Measurements from ENCODE around the gene MYLK4. TPM values are rescaled to one million over a fixed set of nuclear protein-coding genes. Genes with fewer than 3 reads are reported as not detected.

Gene MYLK4
- total RNA-seq, 4 donors from 2014 or later, result 0.41 to 0.79 (median 0.67) TPM

DNA sequence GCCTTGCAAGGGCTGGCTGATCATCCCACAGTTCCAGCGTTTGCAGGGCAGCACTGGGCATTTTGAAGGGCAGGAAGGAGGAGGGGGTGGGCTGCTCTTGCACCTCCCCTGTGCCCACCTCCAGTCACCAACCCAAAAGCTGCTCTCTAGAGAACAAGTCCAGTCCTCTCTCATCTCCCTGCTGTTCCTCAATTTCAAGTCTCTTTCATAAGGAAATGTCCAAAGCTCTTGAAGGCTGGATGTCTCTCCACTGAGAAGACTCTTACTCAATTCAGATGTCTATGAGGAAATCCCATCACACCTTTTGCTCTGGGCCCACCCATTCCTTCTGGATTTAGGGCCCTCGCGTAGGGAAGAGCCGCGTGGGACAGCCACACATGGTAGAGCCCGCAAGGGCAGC lies 46.1 kb upstream of the MYLK4 start:
- H3K4me3 ChIP-seq, result no peak overlapping the region
- intact Hi-C loops (cut with DNase I; ENCODE audit: low total_unique reads), result loop anchor here (10.0 kb wide), 1 partner anchor 138 kb away; no protein-coding TSS in a partner anchor
- no peaks in the 10 kb centered on the region for H3K27me3 ChIP-seq
- DNase-seq, result no peak
- in situ Hi-C loops (cut with MboI; ENCODE audit: low pct_ligation_motif_present in 1 of 4, low pct_unique_long_range_greater_than_20kb in 1 of 4, low sequenced_read_pairs in 3 of 4), result loop anchor here in 2 of 4 donors (10.0 kb wide), 2 partner anchors 48 to 138 kb away; partner anchors contain the start of gene SERPINB1 (in 2 of the 2)
- 72% methylated on average over 6 of the region's 6 CpGs; no CpG with 5 or more reads in 1 of the 2 donors for WGBS, 2 donors (ENCODE audit: low coverage in 1 of 2)
- TF ChIP-seq EP300 (IDR thresholded peaks at IDR 0.05; ENCODE audit: low read depth) (no peak), POLR2AphosphoS5 (IDR thresholded peaks at IDR 0.05) (no peak), POLR2A (IDR thresholded peaks at IDR 0.05) (no peak), CTCF (IDR thresholded peaks at IDR 0.05) (no peak)
- no peak overlapping the region for H3K27ac ChIP-seq
- no peaks in the 10 kb centered on the region for H3K36me3 ChIP-seq
- H3K4me1 ChIP-seq, result peaks cover 0 to 24% (median 11%) of the 10 kb centered on the region in 4 donors
- no peaks in the 10 kb centered on the region for H3K9me3 ChIP-seq

GRCh38 chr6:2795956-2796355 lies 45.2 kb upstream of the MYLK4 start:
- in situ Hi-C loops (cut with MboI; ENCODE audit: low pct_ligation_motif_present in 1 of 4, low pct_unique_long_range_greater_than_20kb in 1 of 4, low sequenced_read_pairs in 3 of 4), result loop anchor here in 2 of 4 donors (10.0 kb wide), 2 partner anchors 49 to 139 kb away; partner anchors contain the start of gene SERPINB1 (in 2 of the 2)
- no peak for TF ChIP-seq CTCF (IDR thresholded peaks at IDR 0.05)
- TF ChIP-seq POLR2A (IDR thresholded peaks at IDR 0.05), result no peak
- TF ChIP-seq POLR2AphosphoS5 (IDR thresholded peaks at IDR 0.05), result no peak
- TF ChIP-seq EP300 (IDR thresholded peaks at IDR 0.05; ENCODE audit: low read depth), result no peak
- Histone ChIP-seq H3K4me3 (no peak overlapping the region), H3K27me3 (no peaks in the 10 kb centered on the region), H3K9me3 (no peaks in the 10 kb centered on the region), H3K36me3 (no peaks in the 10 kb centered on the region), H3K4me1 (peaks cover 5 to 33% (median 13%) of the 10 kb centered on the region in 4 donors), H3K27ac (no peak overlapping the region)
- DNase-seq, result no peak
- WGBS, 2 donors (ENCODE audit: low coverage in 1 of 2), result 78 to 100% methylated on average over 7 to 16 of the region's 16 CpGs
- intact Hi-C loops (cut with DNase I; ENCODE audit: low total_unique reads), result loop anchor here (10.0 kb wide), 1 partner anchor 139 kb away; no protein-coding TSS in a partner anchor

DNA sequence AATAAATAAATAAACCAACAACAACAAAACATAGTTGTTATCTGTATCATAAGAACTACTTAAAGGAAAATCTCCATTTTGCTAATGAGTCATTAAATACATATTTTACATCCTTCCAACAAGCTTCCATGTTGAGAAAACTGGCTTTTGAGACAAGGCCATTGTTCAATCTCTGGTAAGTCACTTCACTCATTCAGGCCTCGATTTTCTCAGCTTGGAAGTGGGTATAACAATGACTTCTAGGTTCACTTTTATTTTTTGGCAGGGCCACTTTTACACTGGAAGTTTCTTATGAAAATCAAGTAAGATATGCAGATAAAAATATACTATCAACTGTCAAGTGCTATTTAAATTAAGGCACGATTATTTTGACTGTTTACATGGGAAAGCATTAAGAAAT lies 44.4 kb upstream of the MYLK4 start:
- in situ Hi-C loops (cut with MboI; ENCODE audit: low pct_ligation_motif_present in 1 of 4, low pct_unique_long_range_greater_than_20kb in 1 of 4, low sequenced_read_pairs in 3 of 4) (loop anchor here in 2 of 4 donors (10.0 kb wide), 2 partner anchors 50 to 140 kb away; partner anchors contain the start of gene SERPINB1 (in 2 of the 2)), intact Hi-C loops (cut with DNase I; ENCODE audit: low total_unique reads) (loop anchor here (10.0 kb wide), 1 partner anchor 140 kb away; no protein-coding TSS in a partner anchor)
- no peaks in the 10 kb centered on the region for H3K9me3 ChIP-seq
- H3K36me3 ChIP-seq, result no peaks in the 10 kb centered on the region
- TF ChIP-seq EP300 (IDR thresholded peaks at IDR 0.05; ENCODE audit: low read depth) (no peak), POLR2A (IDR thresholded peaks at IDR 0.05) (no peak), POLR2AphosphoS5 (IDR thresholded peaks at IDR 0.05) (no peak), CTCF (IDR thresholded peaks at IDR 0.05) (no peak)
- WGBS, 2 donors (ENCODE audit: low coverage in 1 of 2), result 84 to 88% methylated on average over 2 of the region's 2 CpGs
- no peaks in the 10 kb centered on the region for H3K27me3 ChIP-seq
- peaks cover 9 to 40% (median 15%) of the 10 kb centered on the region in 4 donors for H3K4me1 ChIP-seq
- H3K27ac ChIP-seq, result no peak overlapping the region
- DNase-seq, result no peak
- no peak overlapping the region for H3K4me3 ChIP-seq

DNA sequence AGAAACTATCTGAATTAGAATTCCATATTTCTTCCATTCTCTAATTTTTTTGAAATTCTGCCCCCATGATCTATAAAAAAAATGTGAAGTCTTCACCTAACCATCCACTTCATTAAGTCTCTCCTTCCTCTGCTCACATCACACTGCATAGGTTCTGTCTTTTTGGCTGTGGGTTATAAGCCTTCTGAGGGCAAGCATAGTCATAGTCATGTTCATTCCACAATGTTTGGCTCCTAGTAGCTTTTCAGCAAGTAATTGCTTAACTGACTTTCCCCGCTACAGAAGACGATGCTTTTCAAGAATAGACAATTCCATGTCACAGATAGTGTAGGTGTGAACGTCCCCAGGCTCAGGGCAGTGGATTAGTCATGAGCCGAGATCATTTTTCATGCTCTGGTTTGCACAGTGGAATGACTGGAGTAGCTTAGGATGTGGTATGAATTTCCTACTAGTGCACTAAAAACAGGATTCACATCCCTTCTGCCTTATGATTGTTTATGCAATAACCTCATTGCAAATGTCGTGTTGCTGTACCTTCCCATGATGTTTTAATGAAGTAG lies 43.5 kb upstream of the MYLK4 start:
- Histone ChIP-seq H3K9me3 (no peaks in the 10 kb centered on the region), H3K4me3 (no peak overlapping the region), H3K4me1 (peaks cover 9 to 40% (median 15%) of the 10 kb centered on the region in 4 donors), H3K27me3 (no peaks in the 10 kb centered on the region), H3K36me3 (no peaks in the 10 kb centered on the region), H3K27ac (peak overlapping the region in 1 of 4 donors; percentile 31)
- no peak for DNase-seq
- WGBS, 2 donors (ENCODE audit: low coverage in 1 of 2), result 93 to 94% methylated on average over 3 to 5 of the region's 5 CpGs
- TF ChIP-seq EP300 (IDR thresholded peaks at IDR 0.05; ENCODE audit: low read depth), result no peak
- TF ChIP-seq POLR2A (IDR thresholded peaks at IDR 0.05), result no peak
- TF ChIP-seq CTCF (IDR thresholded peaks at IDR 0.05), result no peak
- no peak for TF ChIP-seq POLR2AphosphoS5 (IDR thresholded peaks at IDR 0.05)
- in situ Hi-C loops (cut with MboI; ENCODE audit: low pct_ligation_motif_present in 1 of 4, low pct_unique_long_range_greater_than_20kb in 1 of 4, low sequenced_read_pairs in 3 of 4), result loop anchor here in 2 of 4 donors (10.0 kb wide), 2 partner anchors 51 to 141 kb away; partner anchors contain the start of gene SERPINB1 (in 2 of the 2)
- intact Hi-C loops (cut with DNase I; ENCODE audit: low total_unique reads), result loop anchor here (10.0 kb wide), 1 partner anchor 141 kb away; no protein-coding TSS in a partner anchor

Measured in transverse colon (tissue), 4 donors.